DND-41 (cell line): Measurements from ENCODE around the gene ZNF18.

ENCODE experiments used
- CTCF ChIP-seq: IDR thresholded peaks from 2 replicates; pipeline ENCODE4 v1.5.1; 2012; ENCODE audit warnings: borderline replicate concordance, low read length, moderate library complexity, mild to moderate bottlenecking; ENCODE audit not compliant: poor library complexity, severe bottlenecking; ENCODE audit errors: extremely low read depth
- EZH2 ChIP-seq: IDR thresholded peaks from 3 replicates; pipeline ENCODE4 v1.6.1; 2012; ENCODE audit warnings: borderline replicate concordance, low read depth, mild to moderate bottlenecking, moderate library complexity, low read length, inconsistent platforms; ENCODE audit not compliant: severe bottlenecking

- TF ChIP-seq CTCF (no peak), EZH2 (no peak)
Observed at GRCh38 chr17:12027658-12028057, 30.4 kb upstream of the ZNF18 start.
